ENCODE data around the gene RAB27B. TPM values are rescaled to one million over a fixed set of nuclear protein-coding genes. Genes with fewer than 3 reads are reported as not detected.

RAB27B gene
- total and polyA plus RNA-seq, 8 donors: 1.8 to 102 (median 17.0) TPM

- Histone ChIP-seq H3K4me1 (peaks cover 0 to 9% (median 6%) of the 10 kb centered on the region in 4 donors), H3K27me3 (no peaks in the 10 kb centered on the region), H3K9me3 (no peaks in the 10 kb centered on the region), H3K4me3 (no peak overlapping the region), H3K36me3 (no peaks in the 10 kb centered on the region), H3K27ac (peak overlapping the region in 1 of 5 donors; percentile 4)
- no peak for TF ChIP-seq POLR2AphosphoS5 (IDR thresholded peaks at IDR 0.05)
- no peak for TF ChIP-seq POLR2A (IDR thresholded peaks at IDR 0.05)
- TF ChIP-seq CTCF (IDR thresholded peaks at IDR 0.05): no peak
- no peak for TF ChIP-seq EP300 (IDR thresholded peaks at IDR 0.05)
- no peak for DNase-seq
- intact Hi-C loops (cut with DNase I; ENCODE audit: low total_unique reads): no loop called here
- 66 to 76% (median 73%) methylated on average over 6 of the region's 6 CpGs for WGBS, 5 donors
These were observed 5.1 kb upstream of the RAB27B start for GRCh38 chr18:54822872-54823845.

GRCh38 chr18:54824761-54825160, 3.5 kb upstream of the RAB27B start:
- Histone ChIP-seq H3K4me1 (peaks cover 0 to 20% (median 14%) of the 10 kb centered on the region in 4 donors), H3K9me3 (no peaks in the 10 kb centered on the region), H3K27me3 (no peaks in the 10 kb centered on the region), H3K27ac (no peak overlapping the region), H3K36me3 (no peaks in the 10 kb centered on the region), H3K4me3 (no peak overlapping the region)
- no peak for TF ChIP-seq EP300 (IDR thresholded peaks at IDR 0.05)
- no peak for TF ChIP-seq POLR2A (IDR thresholded peaks at IDR 0.05)
- TF ChIP-seq CTCF (IDR thresholded peaks at IDR 0.05): no peak
- no peak for TF ChIP-seq POLR2AphosphoS5 (IDR thresholded peaks at IDR 0.05)
- intact Hi-C loops (cut with DNase I; ENCODE audit: low total_unique reads): no loop called here
- DNase-seq: no peak
- WGBS, 5 donors: 95 to 100% (median 97%) methylated on average over 1 of the region's 1 CpG

- no peak overlapping the region for H3K4me3 ChIP-seq
- H3K27me3 ChIP-seq: no peaks in the 10 kb centered on the region
- H3K27ac ChIP-seq: no peak overlapping the region
- H3K4me1 ChIP-seq: peaks cover 0 to 20% (median 16%) of the 10 kb centered on the region in 4 donors
- H3K9me3 ChIP-seq: no peaks in the 10 kb centered on the region
- TF ChIP-seq EP300 (IDR thresholded peaks at IDR 0.05) (no peak), CTCF (IDR thresholded peaks at IDR 0.05) (no peak), POLR2A (IDR thresholded peaks at IDR 0.05) (no peak), POLR2AphosphoS5 (IDR thresholded peaks at IDR 0.05) (no peak)
- intact Hi-C loops (cut with DNase I; ENCODE audit: low total_unique reads): no loop called here
- no peak for DNase-seq
- 81 to 94% (median 92%) methylated on average over 2 of the region's 2 CpGs for WGBS, 5 donors
- H3K36me3 ChIP-seq: no peaks in the 10 kb centered on the region
These were observed 2.5 kb upstream of the RAB27B start for GRCh38 chr18:54825601-54826344.

- 12 to 18% (median 15%) methylated on average over 2 of the region's 2 CpGs for WGBS, 5 donors
- intact Hi-C loops (cut with DNase I; ENCODE audit: low total_unique reads): no loop called here
These were observed 709 bp downstream of the RAB27B start for GRCh38 chr18:54828986-54829385.

More at GRCh38 chr18:54828986-54829385, 709 bp downstream of the RAB27B start:
- TF ChIP-seq EP300 (IDR thresholded peaks at IDR 0.05): no peak
- H3K4me1 ChIP-seq: peaks cover 0 to 23% (median 19%) of the 10 kb centered on the region in 4 donors
- DNase-seq: no peak
- no peaks in the 10 kb centered on the region for H3K36me3 ChIP-seq
- no peaks in the 10 kb centered on the region for H3K27me3 ChIP-seq
- H3K4me3 ChIP-seq: peak overlapping the region; percentile 45 to 63 (median 54)
- peak overlapping the region in 4 of 5 donors; percentile 83 to 93 (median 84) for H3K27ac ChIP-seq
- H3K9me3 ChIP-seq: no peaks in the 10 kb centered on the region
